ENCODE measurements around the gene CCDC38. TPM values are rescaled to one million over a fixed set of nuclear protein-coding genes. Genes with fewer than 3 reads are reported as not detected.

The CCDC38 gene
- total and polyA plus RNA-seq, 7 donors = 0.04 to 0.30 (median 0.08) TPM; not detected in 4

- TF ChIP-seq CTCF (IDR thresholded peaks at IDR 0.05) = no peak
- H3K27ac ChIP-seq = no peak overlapping the region
- 77 to 91% (median 84%) methylated on average over 3 of the region's 3 CpGs for WGBS, 3 donors
- H3K9me3 ChIP-seq = no peaks in the 10 kb centered on the region
- H3K4me3 ChIP-seq = no peak overlapping the region
- no peaks in the 10 kb centered on the region for H3K27me3 ChIP-seq (ENCODE audit: insufficient read depth in 3 of 3, low read length in 2 of 3)
- H3K36me3 ChIP-seq (ENCODE audit: insufficient read depth in 1 of 2, low read depth in 1 of 2) = no peaks in the 10 kb centered on the region
- intact Hi-C loops (cut with DNase I) = no loop called here
- ATAC-seq (no peak), DNase-seq (no peak)
- H3K4me1 ChIP-seq = no peaks in the 10 kb centered on the region
Measured at GRCh38 chr12:95978774-95979173, 36.4 kb upstream of the CCDC38 start.

- no peaks in the 10 kb centered on the region for H3K4me1 ChIP-seq
Measured at GRCh38 chr12:95978351-95978750, 35.9 kb upstream of the CCDC38 start.

GRCh38 chr12:95977764-95978305, 35.4 kb upstream of the CCDC38 start:
- DNase-seq (no peak), ATAC-seq (no peak)
- Histone ChIP-seq H3K4me1 (no peaks in the 10 kb centered on the region), H3K9me3 (no peaks in the 10 kb centered on the region), H3K27ac (no peak overlapping the region), H3K27me3 (ENCODE audit: insufficient read depth in 3 of 3, low read length in 2 of 3) (no peaks in the 10 kb centered on the region), H3K36me3 (ENCODE audit: insufficient read depth in 1 of 2, low read depth in 1 of 2) (no peaks in the 10 kb centered on the region), H3K4me3 (no peak overlapping the region)
- intact Hi-C loops (cut with DNase I) = no loop called here
- TF ChIP-seq CTCF (IDR thresholded peaks at IDR 0.05) = no peak
- 81 to 84% (median 83%) methylated on average over 11 of the region's 11 CpGs for WGBS, 3 donors

More at GRCh38 chr12:95978351-95978750, 35.9 kb upstream of the CCDC38 start:
- DNase-seq (no peak), ATAC-seq (no peak)
- Histone ChIP-seq H3K27ac (no peak overlapping the region), H3K9me3 (no peaks in the 10 kb centered on the region), H3K27me3 (ENCODE audit: insufficient read depth in 3 of 3, low read length in 2 of 3) (no peaks in the 10 kb centered on the region), H3K4me3 (no peak overlapping the region), H3K36me3 (ENCODE audit: insufficient read depth in 1 of 2, low read depth in 1 of 2) (no peaks in the 10 kb centered on the region)
- intact Hi-C loops (cut with DNase I) = no loop called here
- WGBS, 3 donors = 76 to 79% (median 77%) methylated on average over 5 of the region's 5 CpGs
- no peak for TF ChIP-seq CTCF (IDR thresholded peaks at IDR 0.05)

- Histone ChIP-seq H3K27ac (no peak overlapping the region), H3K9me3 (no peaks in the 10 kb centered on the region), H3K36me3 (ENCODE audit: insufficient read depth in 1 of 2, low read depth in 1 of 2) (no peaks in the 10 kb centered on the region), H3K27me3 (ENCODE audit: insufficient read depth in 3 of 3, low read length in 2 of 3) (no peaks in the 10 kb centered on the region), H3K4me3 (no peak overlapping the region), H3K4me1 (no peaks in the 10 kb centered on the region)
- intact Hi-C loops (cut with DNase I) = no loop called here
- TF ChIP-seq CTCF (IDR thresholded peaks at IDR 0.05) = no peak
- 82 to 86% (median 84%) methylated on average over 8 of the region's 8 CpGs for WGBS, 3 donors
- ATAC-seq (no peak), DNase-seq (no peak)
Measured at GRCh38 chr12:95976416-95976832, 34.0 kb upstream of the CCDC38 start.

- ATAC-seq (no peak), DNase-seq (no peak)
- TF ChIP-seq CTCF (IDR thresholded peaks at IDR 0.05) = no peak
- no peaks in the 10 kb centered on the region for H3K9me3 ChIP-seq
- intact Hi-C loops (cut with DNase I) = no loop called here
- H3K4me3 ChIP-seq = no peak overlapping the region
- H3K36me3 ChIP-seq (ENCODE audit: insufficient read depth in 1 of 2, low read depth in 1 of 2) = no peaks in the 10 kb centered on the region
- 79 to 87% (median 83%) methylated on average over 4 of the region's 4 CpGs for WGBS, 3 donors
- no peaks in the 10 kb centered on the region for H3K4me1 ChIP-seq
- no peaks in the 10 kb centered on the region for H3K27me3 ChIP-seq (ENCODE audit: insufficient read depth in 3 of 3, low read length in 2 of 3)
- no peak overlapping the region for H3K27ac ChIP-seq
Measured at GRCh38 chr12:95975491-95975890, 33.1 kb upstream of the CCDC38 start.

Measured in psoas muscle (tissue), 8 donors.